Measurements from ENCODE around the gene RTN4RL1.

RTN4RL1 gene

DNA sequence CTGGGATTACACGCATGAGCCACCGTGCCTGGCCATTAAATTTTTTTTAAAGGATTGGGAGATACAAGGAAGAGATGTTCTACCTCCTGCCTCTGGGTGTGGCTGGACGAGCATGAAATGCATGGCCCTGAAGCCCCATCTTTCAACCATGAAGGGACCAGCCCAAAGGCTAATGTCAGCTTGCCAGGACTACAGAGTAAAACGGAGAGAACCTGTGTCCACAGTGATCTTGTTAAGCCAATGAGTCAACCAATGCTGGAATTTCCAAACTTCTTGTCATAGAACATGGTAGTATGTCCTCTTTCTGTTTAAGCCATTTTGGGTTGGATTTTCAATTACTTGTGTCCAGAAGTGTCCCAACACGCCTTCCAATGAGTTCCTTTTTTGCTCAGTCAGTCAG lies 71.3 kb downstream of the RTN4RL1 start:
- DNase-seq (ENCODE audit: low spot score), result no peak
- TF ChIP-seq, protein P1, sequence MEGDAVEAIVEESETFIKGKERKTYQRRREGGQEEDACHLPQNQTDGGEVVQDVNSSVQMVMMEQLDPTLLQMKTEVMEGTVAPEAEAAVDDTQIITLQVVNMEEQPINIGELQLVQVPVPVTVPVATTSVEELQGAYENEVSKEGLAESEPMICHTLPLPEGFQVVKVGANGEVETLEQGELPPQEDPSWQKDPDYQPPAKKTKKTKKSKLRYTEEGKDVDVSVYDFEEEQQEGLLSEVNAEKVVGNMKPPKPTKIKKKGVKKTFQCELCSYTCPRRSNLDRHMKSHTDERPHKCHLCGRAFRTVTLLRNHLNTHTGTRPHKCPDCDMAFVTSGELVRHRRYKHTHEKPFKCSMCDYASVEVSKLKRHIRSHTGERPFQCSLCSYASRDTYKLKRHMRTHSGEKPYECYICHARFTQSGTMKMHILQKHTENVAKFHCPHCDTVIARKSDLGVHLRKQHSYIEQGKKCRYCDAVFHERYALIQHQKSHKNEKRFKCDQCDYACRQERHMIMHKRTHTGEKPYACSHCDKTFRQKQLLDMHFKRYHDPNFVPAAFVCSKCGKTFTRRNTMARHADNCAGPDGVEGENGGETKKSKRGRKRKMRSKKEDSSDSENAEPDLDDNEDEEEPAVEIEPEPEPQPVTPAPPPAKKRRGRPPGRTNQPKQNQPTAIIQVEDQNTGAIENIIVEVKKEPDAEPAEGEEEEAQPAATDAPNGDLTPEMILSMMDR (IDR thresholded peaks at IDR 0.05; ENCODE audit: extremely low read depth, missing control alignments), result no peak

DNA sequence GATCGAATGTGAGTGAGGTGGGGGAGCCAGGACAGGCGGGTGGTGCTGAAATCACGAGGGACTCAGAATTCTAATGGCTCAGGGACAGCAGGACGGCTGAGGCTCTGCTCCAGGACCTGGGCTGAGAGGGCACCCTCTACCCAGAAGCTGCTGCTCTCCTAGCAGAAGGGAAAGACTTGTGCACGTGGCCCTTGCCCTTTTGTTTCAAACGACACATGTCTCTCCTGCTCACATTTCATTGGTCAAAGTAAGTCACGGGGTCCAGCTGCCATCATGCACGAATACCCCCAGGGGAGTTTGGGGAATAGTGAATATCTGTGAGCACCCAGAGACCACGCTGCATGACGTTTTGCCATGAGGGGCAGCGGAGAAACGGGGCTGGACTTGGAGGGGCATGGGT lies 73.2 kb downstream of the RTN4RL1 start:
- TF ChIP-seq, protein P1 (IDR thresholded peaks at IDR 0.05; ENCODE audit: extremely low read depth, missing control alignments), result no peak
- no peak for DNase-seq (ENCODE audit: low spot score)

DNA sequence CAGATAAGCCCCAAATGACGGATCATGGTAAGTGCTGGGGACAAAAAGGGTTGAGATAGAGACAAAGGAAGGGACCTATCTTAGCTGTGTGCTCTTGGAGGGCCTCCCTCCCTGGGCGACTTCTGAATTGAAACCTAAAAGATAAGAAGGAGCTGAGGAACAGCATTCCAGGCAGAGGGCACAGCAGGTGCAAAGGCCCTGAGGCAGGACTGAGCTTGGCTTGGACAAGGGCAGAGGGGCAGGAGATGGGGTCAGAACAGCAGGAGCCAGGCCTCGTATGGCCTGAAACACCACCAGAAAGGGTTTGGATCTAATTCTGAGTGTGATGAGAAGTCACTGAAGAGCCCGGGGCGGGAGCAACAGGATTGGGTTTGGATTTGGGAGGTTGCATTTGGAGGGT lies 75.4 kb downstream of the RTN4RL1 start:
- no peak for DNase-seq (ENCODE audit: low spot score)
- TF ChIP-seq, protein P1 (IDR thresholded peaks at IDR 0.05; ENCODE audit: extremely low read depth, missing control alignments), result no peak

DNA sequence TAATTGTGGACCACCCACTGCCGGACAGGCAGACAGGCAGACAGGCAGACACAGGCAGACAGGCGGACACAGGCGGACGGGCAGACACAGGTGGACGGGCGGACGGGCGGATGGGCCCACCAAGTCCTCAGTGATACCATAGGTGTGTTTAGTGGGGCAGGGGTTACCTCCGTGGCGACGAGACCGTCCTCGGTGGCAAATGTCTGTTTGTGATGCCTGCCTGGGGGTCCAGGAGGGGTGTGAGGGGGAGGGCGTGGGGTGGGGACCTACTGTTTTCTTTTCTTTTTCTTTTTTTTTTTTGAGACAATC lies 76.7 kb downstream of the RTN4RL1 start:
- TF ChIP-seq, protein P1 (IDR thresholded peaks at IDR 0.05; ENCODE audit: extremely low read depth, missing control alignments), result no peak
- no peak for DNase-seq (ENCODE audit: low spot score)

DNA sequence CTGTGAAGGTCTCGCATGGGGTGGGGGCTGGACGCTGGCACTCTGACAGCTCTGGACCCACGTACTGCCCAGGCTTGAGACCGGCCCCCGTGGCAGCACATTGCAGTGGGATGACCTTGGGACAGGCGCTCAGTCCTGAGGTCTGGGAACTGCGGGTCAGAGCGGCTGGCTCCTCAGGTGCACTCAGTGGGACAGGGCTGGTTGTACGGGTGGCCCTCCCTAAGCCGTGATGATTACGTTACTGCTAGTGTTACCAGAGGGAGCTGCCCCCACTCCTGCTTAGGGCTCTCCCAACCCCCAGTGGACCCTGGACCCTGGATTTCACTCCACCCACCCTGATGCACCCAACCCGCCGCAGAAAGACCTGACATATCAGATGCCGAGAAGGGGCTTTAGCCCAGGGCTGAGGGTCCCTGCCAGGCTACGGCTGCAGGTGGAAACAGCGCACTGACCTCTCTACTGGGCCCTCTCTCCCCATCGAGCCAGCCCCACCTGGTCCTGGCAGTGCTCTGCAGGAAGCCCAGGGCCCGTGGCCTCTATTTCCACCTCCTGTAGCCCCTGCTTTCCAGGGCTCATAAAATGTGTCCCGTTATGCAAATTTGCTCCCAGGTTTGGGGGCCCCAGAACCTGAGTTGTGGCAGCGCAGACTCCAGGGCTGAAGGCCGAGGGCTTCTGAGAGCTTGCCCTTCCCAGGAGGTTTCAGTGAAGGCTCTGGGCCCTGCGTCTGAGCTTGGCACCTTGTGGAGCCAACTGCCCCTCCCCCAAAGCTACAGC lies 77.2 kb downstream of the RTN4RL1 start:
- TF ChIP-seq, protein P1 (IDR thresholded peaks at IDR 0.05; ENCODE audit: extremely low read depth, missing control alignments), result no peak
- DNase-seq (ENCODE audit: low spot score), result no peak

DNA sequence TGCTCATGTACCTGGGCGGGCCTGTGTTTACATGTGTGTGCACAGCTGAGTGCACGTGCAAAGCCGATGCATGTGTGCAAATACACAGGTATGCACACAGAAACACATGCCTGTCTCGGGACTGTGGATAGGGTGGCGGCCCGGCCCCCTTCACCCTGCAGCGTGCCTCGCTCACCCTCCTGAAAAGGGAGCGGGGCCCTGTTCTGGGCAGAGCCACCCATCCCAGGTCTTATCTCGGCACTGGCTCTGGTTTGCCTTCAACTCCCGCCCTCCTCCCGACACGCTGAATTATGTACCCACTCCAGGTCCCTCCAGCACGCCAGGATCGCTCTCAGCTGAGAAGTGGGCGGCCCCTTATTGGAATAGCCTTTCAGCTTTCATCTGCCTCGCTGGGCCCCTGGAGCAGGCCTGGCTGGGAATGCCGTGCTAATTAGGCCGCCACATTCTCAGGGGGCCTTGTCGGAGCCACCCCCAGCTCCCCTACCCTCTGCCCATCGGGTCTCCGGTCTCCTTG lies 77.8 kb downstream of the RTN4RL1 start:
- DNase-seq (ENCODE audit: low spot score), result no peak
- TF ChIP-seq, protein P1 (IDR thresholded peaks at IDR 0.05; ENCODE audit: extremely low read depth, missing control alignments), result no peak

DNA sequence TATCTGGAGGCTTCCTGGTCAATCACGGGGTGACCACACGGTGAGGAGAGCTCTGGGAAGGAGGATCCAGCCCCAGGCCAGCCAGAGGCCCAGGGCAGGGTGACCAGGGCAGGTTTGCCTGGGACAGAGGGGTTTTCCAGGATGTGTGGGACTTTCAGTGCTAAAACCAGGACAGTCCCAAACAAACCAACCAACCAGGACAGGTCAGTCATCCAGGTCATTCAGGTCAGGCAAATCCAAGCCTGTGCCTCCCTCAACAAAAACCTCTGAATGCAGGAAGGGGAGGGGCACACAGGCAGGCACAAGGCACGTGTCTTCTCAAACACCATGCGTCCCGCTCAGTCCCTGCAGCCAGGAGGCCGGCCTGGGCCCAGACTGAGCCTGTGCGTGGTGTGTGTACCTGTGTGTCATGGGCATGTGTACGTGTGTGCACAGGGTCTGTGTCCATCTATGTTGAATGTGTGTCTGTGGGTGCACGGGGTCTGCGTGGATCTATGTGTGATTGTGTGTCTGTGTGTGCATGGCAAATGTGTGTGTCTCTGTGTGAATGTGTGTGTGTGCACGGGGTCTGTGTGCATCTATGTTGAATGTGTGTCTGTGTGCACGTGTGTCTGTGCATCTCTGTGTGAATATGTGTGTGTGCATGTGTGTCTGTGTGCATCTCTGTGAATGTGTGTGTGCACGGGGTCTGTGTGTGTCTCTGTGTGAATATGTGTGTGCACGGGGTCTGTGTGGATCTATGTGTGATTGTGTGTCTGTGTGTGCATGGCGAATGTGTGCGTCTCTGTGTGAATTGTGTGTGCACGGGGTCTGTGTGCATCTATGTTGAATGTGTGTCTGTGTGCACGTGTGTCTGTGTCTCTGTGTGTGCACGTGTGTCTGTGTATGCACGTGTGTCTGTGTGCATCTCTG lies 78.9 kb downstream of the RTN4RL1 start:
- TF ChIP-seq, protein P1 (IDR thresholded peaks at IDR 0.05; ENCODE audit: extremely low read depth, missing control alignments), result no peak
- DNase-seq (ENCODE audit: low spot score), result no peak

Data from GM20000 (cell line).